ENCODE data around the gene TRMT61B.

- TF ChIP-seq CTCF (IDR thresholded peaks at IDR 0.05 in 4 of 5, conservative IDR thresholded peaks at IDR 0.05 in 1 of 5), result no peak
- no peak for TF ChIP-seq POLR2A (IDR thresholded peaks at IDR 0.05)
Measured at GRCh38 chr2:28802975-28803429, 67.1 kb downstream of the TRMT61B start.
